Measurements from ENCODE around the gene TMEM179.

- TF ChIP-seq POLR2AphosphoS5 (IDR thresholded peaks at IDR 0.05; ENCODE audit: low read depth, low read length) (no peak), CTCF (IDR thresholded peaks at IDR 0.05) (no peak)
Observed at GRCh38 chr14:104550861-104551728, 53.5 kb downstream of the TMEM179 start.
